ENCODE results near the gene C1QTNF8.

C1QTNF8 gene

GRCh38 chr16:1077877-1078578, 18.0 kb downstream of the C1QTNF8 start:
- no peak for DNase-seq (ENCODE audit: low read depth in 2 of 2)

- DNase-seq (ENCODE audit: low read depth in 2 of 2): no peak
Measured at GRCh38 chr16:1076801-1077576, 19.1 kb downstream of the C1QTNF8 start.

- DNase-seq (ENCODE audit: low read depth in 2 of 2): no peak
Measured at GRCh38 chr16:1075546-1075945, 20.5 kb downstream of the C1QTNF8 start.

- no peak for DNase-seq (ENCODE audit: low read depth in 2 of 2)
Measured at GRCh38 chr16:1074379-1074649, 21.7 kb downstream of the C1QTNF8 start.

- DNase-seq (ENCODE audit: low read depth in 2 of 2): no peak
Measured at GRCh38 chr16:1073566-1074378, 22.3 kb downstream of the C1QTNF8 start.

- DNase-seq (ENCODE audit: low read depth in 2 of 2): no peak
Measured at GRCh38 chr16:1073262-1073558, 22.8 kb downstream of the C1QTNF8 start.

- DNase-seq (ENCODE audit: low read depth in 2 of 2): no peak
Measured at GRCh38 chr16:1072526-1073261, 23.4 kb downstream of the C1QTNF8 start, which contains the start of gene SSTR5. Gene SSTR5 (plus strand): TSS chr16:1072747. CDS start chr16:1078869, 6,122 bp downstream.

- no peak for DNase-seq (ENCODE audit: low read depth in 2 of 2)
Measured at GRCh38 chr16:1071561-1072225, 24.4 kb downstream of the C1QTNF8 start.

GRCh38 chr16:1070864-1071408, 25.1 kb downstream of the C1QTNF8 start:
- DNase-seq (ENCODE audit: low read depth in 2 of 2): no peak

- DNase-seq (ENCODE audit: low read depth in 2 of 2): no peak
Measured at GRCh38 chr16:1070084-1070863, 25.8 kb downstream of the C1QTNF8 start.

- DNase-seq (ENCODE audit: low read depth in 2 of 2): peak in 1 of 2 donors; percentile 12
Measured at GRCh38 chr16:1069154-1069553, 26.9 kb downstream of the C1QTNF8 start.

GRCh38 chr16:1068451-1068850, 27.6 kb downstream of the C1QTNF8 start:
- no peak for DNase-seq (ENCODE audit: low read depth in 2 of 2)

- DNase-seq (ENCODE audit: low read depth in 2 of 2): no peak
Measured at GRCh38 chr16:1067629-1068028, 28.4 kb downstream of the C1QTNF8 start.

GRCh38 chr16:1066584-1067172, 29.4 kb downstream of the C1QTNF8 start:
- DNase-seq (ENCODE audit: low read depth in 2 of 2): no peak

- no peak for DNase-seq (ENCODE audit: low read depth in 2 of 2)
Measured at GRCh38 chr16:1065469-1066128, 30.4 kb downstream of the C1QTNF8 start.

GRCh38 chr16:1063728-1064127, 32.3 kb downstream of the C1QTNF8 start:
- DNase-seq (ENCODE audit: low read depth in 2 of 2): no peak

GRCh38 chr16:1062895-1063294, 33.1 kb downstream of the C1QTNF8 start:
- no peak for DNase-seq (ENCODE audit: low read depth in 2 of 2)

GRCh38 chr16:1061769-1062505, 34.1 kb downstream of the C1QTNF8 start:
- no peak for DNase-seq (ENCODE audit: low read depth in 2 of 2)

All from stimulated activated CD8-positive, alpha-beta memory T cell treated with anti-CD3 and anti-CD28 coated beads, Interleukin-2, amount 100 ng/mL, for 48 hours (primary cell).